C1 segment of cervical spinal cord (tissue), 14 donors: ENCODE results near the gene PRR12.

Experiments used
- DNase-seq, 14 donors: peaks; one replicate each; lab custom pipeline; 2025; lab: John Stamatoyannopoulos, UW

The PRR12 gene

GRCh38 chr19:49590971-49591730 is at the start of gene PRR12:
PRR12 (plus strand) TSS chr19:49591182; CDS start chr19:49591655, 473 bp downstream.
- peak in 13 of 14 donors; percentile 51 to 91 (median 81) for DNase-seq

- DNase-seq: no peak
Measured at GRCh38 chr19:49541914-49542313, 49.1 kb upstream of the PRR12 start.

- DNase-seq: no peak
Measured at GRCh38 chr19:49542446-49542845, 48.5 kb upstream of the PRR12 start.

GRCh38 chr19:49543032-49543431 is 48.0 kb upstream of the PRR12 start:
- no peak for DNase-seq

GRCh38 chr19:49544154-49544553 is 46.8 kb upstream of the PRR12 start:
- DNase-seq: no peak

GRCh38 chr19:49546825-49547565 is 44.0 kb upstream of the PRR12 start:
- DNase-seq: peak in 10 of 14 donors; percentile 11 to 63 (median 47)

- no peak for DNase-seq
Measured at GRCh38 chr19:49549045-49549444, 41.9 kb upstream of the PRR12 start.

- DNase-seq: no peak
Measured at GRCh38 chr19:49551531-49551930, 39.5 kb upstream of the PRR12 start.

GRCh38 chr19:49552749-49553148 is 38.2 kb upstream of the PRR12 start:
- peak in 2 of 14 donors; percentile 3 to 18 for DNase-seq

GRCh38 chr19:49553451-49554271 is 37.3 kb upstream of the PRR12 start:
- DNase-seq: no peak

- no peak for DNase-seq
Measured at GRCh38 chr19:49554701-49555181, 36.2 kb upstream of the PRR12 start.

GRCh38 chr19:49555600-49556411 is 35.2 kb upstream of the PRR12 start:
- peak in 1 of 14 donors; percentile 34 for DNase-seq

- no peak for DNase-seq
Measured at GRCh38 chr19:49556412-49557398, 34.3 kb upstream of the PRR12 start.

- DNase-seq: no peak
Measured at GRCh38 chr19:49557641-49558325, 33.2 kb upstream of the PRR12 start.

GRCh38 chr19:49558591-49558990 is 32.4 kb upstream of the PRR12 start:
- DNase-seq: no peak

GRCh38 chr19:49559443-49559842 is 31.5 kb upstream of the PRR12 start:
- DNase-seq: no peak

GRCh38 chr19:49559928-49560327 is 31.1 kb upstream of the PRR12 start:
- no peak for DNase-seq

GRCh38 chr19:49560358-49560900 is 30.6 kb upstream of the PRR12 start:
- peak in 11 of 14 donors; percentile 15 to 63 (median 51) for DNase-seq

GRCh38 chr19:49564616-49565045 is 26.4 kb upstream of the PRR12 start:
- no peak for DNase-seq
